ENCODE measurements around the gene KRTAP6-1.

- TF ChIP-seq CTCF (IDR thresholded peaks at IDR 0.05) (no peak), POLR2A (IDR thresholded peaks at IDR 0.05) (no peak), EP300 (IDR thresholded peaks at IDR 0.05) (no peak)
Measured at GRCh38 chr21:30634906-30635305, 21.2 kb upstream of the KRTAP6-1 start, which contains the start of gene KRTAP20-2.
